GM13976 (cell line): ENCODE data around the gene CDKN2AIP.

Experiments used
- DNase-seq: peaks from one replicate; pipeline ENCODE4 v3.0.0; 2012; ENCODE audit warnings: low spot score
- CTCF ChIP-seq: IDR thresholded peaks from 2 replicates; pipeline ENCODE4 v1.5.1; 2012; ENCODE audit warnings: borderline replicate concordance, mild to moderate bottlenecking; ENCODE audit not compliant: insufficient read depth; ENCODE audit errors: extremely low read depth, missing control alignments, control extremely low read depth
- in situ Hi-C: fragments of 300-500 bp; cut with MboI; formaldehyde crosslinking; loops from one replicate; pipeline ENCODE4 v1.12.0; 2022; ENCODE audit warnings: low sequenced_read_pairs, mixed read lengths, inconsistent platforms; ENCODE audit not compliant: unreplicated experiment

The CDKN2AIP gene

GRCh38 chr4:183412821-183413220, 31.6 kb upstream of the CDKN2AIP start:
- no peak for TF ChIP-seq CTCF
- DNase-seq: no peak
- in situ Hi-C loops: no loop called here

- DNase-seq: no peak
- TF ChIP-seq CTCF: no peak
- in situ Hi-C loops: no loop called here
Observed at GRCh38 chr4:183413234-183414200, 30.9 kb upstream of the CDKN2AIP start.

- in situ Hi-C loops: no loop called here
- no peak for DNase-seq
- TF ChIP-seq CTCF: no peak
Observed at GRCh38 chr4:183416879-183417755, 27.3 kb upstream of the CDKN2AIP start.

- DNase-seq: no peak
- no peak for TF ChIP-seq CTCF
- in situ Hi-C loops: no loop called here
Observed at GRCh38 chr4:183422962-183423631, 21.3 kb upstream of the CDKN2AIP start.

- no peak for DNase-seq
- TF ChIP-seq CTCF: no peak
Observed at GRCh38 chr4:183424109-183424744, 20.2 kb upstream of the CDKN2AIP start.

GRCh38 chr4:183426507-183426906, 17.9 kb upstream of the CDKN2AIP start:
- TF ChIP-seq CTCF: no peak
- DNase-seq: no peak
- in situ Hi-C loops: no loop called here

More at GRCh38 chr4:183424109-183424744, 20.2 kb upstream of the CDKN2AIP start:
- in situ Hi-C loops: no loop called here
